ENCODE results near the gene KANSL2. TPM values are rescaled to one million over a fixed set of nuclear protein-coding genes. Genes with fewer than 3 reads are reported as not detected.

Gene KANSL2
- total and polyA plus RNA-seq, 9 of the 15 experiments (the other 6 are each of a cell fraction or from before 2014, with no cell fraction given), result 41.1 to 89.8 (median 55.4) TPM

DNA sequence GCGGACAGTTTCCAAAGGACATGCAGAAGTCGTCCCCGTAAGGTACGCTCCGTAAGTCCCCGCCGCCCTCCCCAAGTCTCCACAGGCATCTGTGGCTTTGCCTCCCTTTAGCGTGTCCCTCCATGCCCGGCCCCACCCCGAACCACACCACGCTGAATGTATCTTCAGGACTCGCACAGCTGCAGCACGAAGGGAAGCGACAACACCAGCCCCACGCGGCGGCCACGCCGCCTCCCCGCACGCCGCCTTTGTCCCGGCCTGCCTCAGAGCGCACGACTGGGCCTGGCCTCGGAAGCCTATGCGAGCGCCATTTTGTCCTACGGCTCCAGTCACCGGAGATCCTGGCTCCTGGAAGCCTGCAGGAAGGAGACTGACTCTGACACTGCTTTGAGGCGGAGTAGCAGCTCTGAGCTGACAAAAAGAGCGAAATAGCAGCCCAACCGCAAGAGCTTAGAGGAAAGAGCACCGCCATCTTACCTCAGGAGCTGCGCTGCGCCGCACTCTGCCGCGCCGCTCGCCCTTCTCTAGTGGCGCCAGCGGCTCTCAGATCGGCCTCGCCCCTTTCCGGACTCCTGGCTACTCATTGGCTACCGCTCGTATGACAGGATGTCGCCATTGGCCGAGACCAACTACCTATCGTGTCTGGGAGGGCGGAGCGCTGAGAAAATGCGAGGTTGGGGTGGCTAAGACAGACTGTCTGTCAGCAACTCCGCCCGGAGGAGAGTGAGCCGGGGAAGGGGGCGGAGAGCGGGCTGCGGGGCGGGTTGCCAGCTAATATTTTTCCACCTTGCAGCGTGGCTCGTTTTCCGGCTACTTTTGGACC, at the start of gene KANSL2 (continued):
- TF ChIP-seq, protein P1, sequence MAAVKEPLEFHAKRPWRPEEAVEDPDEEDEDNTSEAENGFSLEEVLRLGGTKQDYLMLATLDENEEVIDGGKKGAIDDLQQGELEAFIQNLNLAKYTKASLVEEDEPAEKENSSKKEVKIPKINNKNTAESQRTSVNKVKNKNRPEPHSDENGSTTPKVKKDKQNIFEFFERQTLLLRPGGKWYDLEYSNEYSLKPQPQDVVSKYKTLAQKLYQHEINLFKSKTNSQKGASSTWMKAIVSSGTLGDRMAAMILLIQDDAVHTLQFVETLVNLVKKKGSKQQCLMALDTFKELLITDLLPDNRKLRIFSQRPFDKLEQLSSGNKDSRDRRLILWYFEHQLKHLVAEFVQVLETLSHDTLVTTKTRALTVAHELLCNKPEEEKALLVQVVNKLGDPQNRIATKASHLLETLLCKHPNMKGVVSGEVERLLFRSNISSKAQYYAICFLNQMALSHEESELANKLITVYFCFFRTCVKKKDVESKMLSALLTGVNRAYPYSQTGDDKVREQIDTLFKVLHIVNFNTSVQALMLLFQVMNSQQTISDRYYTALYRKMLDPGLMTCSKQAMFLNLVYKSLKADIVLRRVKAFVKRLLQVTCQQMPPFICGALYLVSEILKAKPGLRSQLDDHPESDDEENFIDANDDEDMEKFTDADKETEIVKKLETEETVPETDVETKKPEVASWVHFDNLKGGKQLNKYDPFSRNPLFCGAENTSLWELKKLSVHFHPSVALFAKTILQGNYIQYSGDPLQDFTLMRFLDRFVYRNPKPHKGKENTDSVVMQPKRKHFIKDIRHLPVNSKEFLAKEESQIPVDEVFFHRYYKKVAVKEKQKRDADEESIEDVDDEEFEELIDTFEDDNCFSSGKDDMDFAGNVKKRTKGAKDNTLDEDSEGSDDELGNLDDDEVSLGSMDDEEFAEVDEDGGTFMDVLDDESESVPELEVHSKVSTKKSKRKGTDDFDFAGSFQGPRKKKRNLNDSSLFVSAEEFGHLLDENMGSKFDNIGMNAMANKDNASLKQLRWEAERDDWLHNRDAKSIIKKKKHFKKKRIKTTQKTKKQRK (IDR thresholded peaks at IDR 0.05; ENCODE audit: borderline replicate concordance, low read depth, low read length), result peak; percentile 47; the same call in 1 of the 2 replicates
- TF ChIP-seq, protein P2, sequence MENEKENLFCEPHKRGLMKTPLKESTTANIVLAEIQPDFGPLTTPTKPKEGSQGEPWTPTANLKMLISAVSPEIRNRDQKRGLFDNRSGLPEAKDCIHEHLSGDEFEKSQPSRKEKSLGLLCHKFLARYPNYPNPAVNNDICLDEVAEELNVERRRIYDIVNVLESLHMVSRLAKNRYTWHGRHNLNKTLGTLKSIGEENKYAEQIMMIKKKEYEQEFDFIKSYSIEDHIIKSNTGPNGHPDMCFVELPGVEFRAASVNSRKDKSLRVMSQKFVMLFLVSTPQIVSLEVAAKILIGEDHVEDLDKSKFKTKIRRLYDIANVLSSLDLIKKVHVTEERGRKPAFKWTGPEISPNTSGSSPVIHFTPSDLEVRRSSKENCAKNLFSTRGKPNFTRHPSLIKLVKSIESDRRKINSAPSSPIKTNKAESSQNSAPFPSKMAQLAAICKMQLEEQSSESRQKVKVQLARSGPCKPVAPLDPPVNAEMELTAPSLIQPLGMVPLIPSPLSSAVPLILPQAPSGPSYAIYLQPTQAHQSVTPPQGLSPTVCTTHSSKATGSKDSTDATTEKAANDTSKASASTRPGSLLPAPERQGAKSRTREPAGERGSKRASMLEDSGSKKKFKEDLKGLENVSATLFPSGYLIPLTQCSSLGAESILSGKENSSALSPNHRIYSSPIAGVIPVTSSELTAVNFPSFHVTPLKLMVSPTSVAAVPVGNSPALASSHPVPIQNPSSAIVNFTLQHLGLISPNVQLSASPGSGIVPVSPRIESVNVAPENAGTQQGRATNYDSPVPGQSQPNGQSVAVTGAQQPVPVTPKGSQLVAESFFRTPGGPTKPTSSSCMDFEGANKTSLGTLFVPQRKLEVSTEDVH (IDR thresholded peaks at IDR 0.05; ENCODE audit: low read depth, partially characterized antibody), result no peak
- TF ChIP-seq, protein P3, sequence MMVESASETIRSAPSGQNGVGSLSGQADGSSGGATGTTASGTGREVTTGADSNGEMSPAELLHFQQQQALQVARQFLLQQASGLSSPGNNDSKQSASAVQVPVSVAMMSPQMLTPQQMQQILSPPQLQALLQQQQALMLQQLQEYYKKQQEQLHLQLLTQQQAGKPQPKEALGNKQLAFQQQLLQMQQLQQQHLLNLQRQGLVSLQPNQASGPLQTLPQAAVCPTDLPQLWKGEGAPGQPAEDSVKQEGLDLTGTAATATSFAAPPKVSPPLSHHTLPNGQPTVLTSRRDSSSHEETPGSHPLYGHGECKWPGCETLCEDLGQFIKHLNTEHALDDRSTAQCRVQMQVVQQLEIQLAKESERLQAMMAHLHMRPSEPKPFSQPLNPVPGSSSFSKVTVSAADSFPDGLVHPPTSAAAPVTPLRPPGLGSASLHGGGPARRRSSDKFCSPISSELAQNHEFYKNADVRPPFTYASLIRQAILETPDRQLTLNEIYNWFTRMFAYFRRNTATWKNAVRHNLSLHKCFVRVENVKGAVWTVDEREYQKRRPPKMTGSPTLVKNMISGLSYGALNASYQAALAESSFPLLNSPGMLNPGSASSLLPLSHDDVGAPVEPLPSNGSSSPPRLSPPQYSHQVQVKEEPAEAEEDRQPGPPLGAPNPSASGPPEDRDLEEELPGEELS (CRISPR knock-in tag; IDR thresholded peaks at IDR 0.05; ENCODE audit: borderline replicate concordance), result peak; percentile 73; the same call in 1 of the 2 replicates
- peak; percentile 79 for TF ChIP-seq ZNF224 (CRISPR knock-in tag; IDR thresholded peaks at IDR 0.05)
- 0 out of 2 replicates have a peak, but pooled peaks have one; percentile 34 for TF ChIP-seq ZNF41 (CRISPR knock-in tag; conservative IDR thresholded peaks at IDR 0.05)
- no peak for TF ChIP-seq HNRNPL (IDR thresholded peaks at IDR 0.05; ENCODE audit: low read depth, low read length)
- TF ChIP-seq, protein P4, sequence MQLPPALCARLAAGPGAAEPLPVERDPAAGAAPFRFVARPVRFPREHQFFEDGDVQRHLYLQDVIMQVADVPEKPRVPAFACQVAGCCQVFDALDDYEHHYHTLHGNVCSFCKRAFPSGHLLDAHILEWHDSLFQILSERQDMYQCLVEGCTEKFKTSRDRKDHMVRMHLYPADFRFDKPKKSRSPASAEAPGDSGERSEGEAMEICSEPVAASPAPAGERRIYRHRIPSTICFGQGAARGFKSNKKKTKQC (CRISPR knock-in tag; IDR thresholded peaks at IDR 0.05), result peak; percentile 86
- TF ChIP-seq ZNF124 (CRISPR knock-in tag; IDR thresholded peaks at IDR 0.05), result no peak
- no peak for TF ChIP-seq YBX1 (IDR thresholded peaks at IDR 0.05)
- TF ChIP-seq NFRKB (IDR thresholded peaks at IDR 0.05; ENCODE audit: low read depth), result peak; percentile 97
- no peak for TF ChIP-seq NELFE (IDR thresholded peaks at IDR 0.05; ENCODE audit: insufficient read depth, insufficient read length)
- TF ChIP-seq, protein P5, sequence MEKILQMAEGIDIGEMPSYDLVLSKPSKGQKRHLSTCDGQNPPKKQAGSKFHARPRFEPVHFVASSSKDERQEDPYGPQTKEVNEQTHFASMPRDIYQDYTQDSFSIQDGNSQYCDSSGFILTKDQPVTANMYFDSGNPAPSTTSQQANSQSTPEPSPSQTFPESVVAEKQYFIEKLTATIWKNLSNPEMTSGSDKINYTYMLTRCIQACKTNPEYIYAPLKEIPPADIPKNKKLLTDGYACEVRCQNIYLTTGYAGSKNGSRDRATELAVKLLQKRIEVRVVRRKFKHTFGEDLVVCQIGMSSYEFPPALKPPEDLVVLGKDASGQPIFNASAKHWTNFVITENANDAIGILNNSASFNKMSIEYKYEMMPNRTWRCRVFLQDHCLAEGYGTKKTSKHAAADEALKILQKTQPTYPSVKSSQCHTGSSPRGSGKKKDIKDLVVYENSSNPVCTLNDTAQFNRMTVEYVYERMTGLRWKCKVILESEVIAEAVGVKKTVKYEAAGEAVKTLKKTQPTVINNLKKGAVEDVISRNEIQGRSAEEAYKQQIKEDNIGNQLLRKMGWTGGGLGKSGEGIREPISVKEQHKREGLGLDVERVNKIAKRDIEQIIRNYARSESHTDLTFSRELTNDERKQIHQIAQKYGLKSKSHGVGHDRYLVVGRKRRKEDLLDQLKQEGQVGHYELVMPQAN (IDR thresholded peaks at IDR 0.05; ENCODE audit: borderline replicate concordance), result peak; percentile 93
- peak; percentile 77; the same call in 1 of the 2 replicates for TF ChIP-seq E2F3 (CRISPR knock-in tag; IDR thresholded peaks at IDR 0.05)
- no peak for TF ChIP-seq NFE2L1 (tag; IDR thresholded peaks at IDR 0.05; ENCODE audit: borderline replicate concordance, low read depth)
- TF ChIP-seq ZZZ3 (IDR thresholded peaks at IDR 0.05), result no peak
- no peak for TF ChIP-seq POLR3G (IDR thresholded peaks at IDR 0.05; ENCODE audit: extremely low read depth, insufficient read length, insufficient replicate concordance)

Measured in K562 (cell line).